Measurements from ENCODE around the gene OSGIN1. TPM values are rescaled to one million over a fixed set of nuclear protein-coding genes. Genes with fewer than 3 reads are reported as not detected.
A peak's percentile ranks its signal among the peaks of the same experiment; 100 is the strongest.

Gene OSGIN1
- total RNA-seq, 2 experiments from 2014 or later = 2.1 to 2.6 TPM

- H3K36me3 ChIP-seq (ENCODE audit: insufficient read depth, low read length) = no peaks in the 10 kb centered on the region
- Mint-ChIP-seq H3K9me3 (no peaks in the 10 kb centered on the region), H3K4me1 (ENCODE audit: low read depth) (peaks cover 4% of the 10 kb centered on the region), H3K27me3 (no peaks in the 10 kb centered on the region), H3K36me3 (ENCODE audit: low read depth) (peaks cover 3% of the 10 kb centered on the region), H3K27ac (no peak overlapping the region), H3K4me3 (no peak overlapping the region)
- no peaks in the 10 kb centered on the region for H3K27me3 ChIP-seq (ENCODE audit: control insufficient read depth in 1 of 2, insufficient read depth in 2 of 2, low read length in 2 of 2)
- ChIA-PET CTCF (no interaction called here), POLR2A (no interaction called here)
- no peaks in the 10 kb centered on the region for H3K9me3 ChIP-seq (ENCODE audit: control insufficient read depth in 1 of 2, insufficient read depth in 1 of 2, low read length in 2 of 2)
- ATAC-seq (ENCODE audit: poor library complexity) = no peak
- no peaks in the 10 kb centered on the region for H3K4me1 ChIP-seq (ENCODE audit: insufficient read depth, low read length)
- DNase-seq = no peak
- TF ChIP-seq, protein P1, sequence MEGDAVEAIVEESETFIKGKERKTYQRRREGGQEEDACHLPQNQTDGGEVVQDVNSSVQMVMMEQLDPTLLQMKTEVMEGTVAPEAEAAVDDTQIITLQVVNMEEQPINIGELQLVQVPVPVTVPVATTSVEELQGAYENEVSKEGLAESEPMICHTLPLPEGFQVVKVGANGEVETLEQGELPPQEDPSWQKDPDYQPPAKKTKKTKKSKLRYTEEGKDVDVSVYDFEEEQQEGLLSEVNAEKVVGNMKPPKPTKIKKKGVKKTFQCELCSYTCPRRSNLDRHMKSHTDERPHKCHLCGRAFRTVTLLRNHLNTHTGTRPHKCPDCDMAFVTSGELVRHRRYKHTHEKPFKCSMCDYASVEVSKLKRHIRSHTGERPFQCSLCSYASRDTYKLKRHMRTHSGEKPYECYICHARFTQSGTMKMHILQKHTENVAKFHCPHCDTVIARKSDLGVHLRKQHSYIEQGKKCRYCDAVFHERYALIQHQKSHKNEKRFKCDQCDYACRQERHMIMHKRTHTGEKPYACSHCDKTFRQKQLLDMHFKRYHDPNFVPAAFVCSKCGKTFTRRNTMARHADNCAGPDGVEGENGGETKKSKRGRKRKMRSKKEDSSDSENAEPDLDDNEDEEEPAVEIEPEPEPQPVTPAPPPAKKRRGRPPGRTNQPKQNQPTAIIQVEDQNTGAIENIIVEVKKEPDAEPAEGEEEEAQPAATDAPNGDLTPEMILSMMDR (IDR thresholded peaks at IDR 0.05) = no peak
- intact Hi-C loops (cut with DNase I, micrococcal nuclease) = no loop called here
- H3K27ac ChIP-seq (ENCODE audit: low read depth in 1 of 2, low read length in 2 of 2) = no peak overlapping the region
- no peak overlapping the region for H3K4me3 ChIP-seq (ENCODE audit: low read length)
Observed at GRCh38 chr16:83937267-83937666, 15.8 kb upstream of the OSGIN1 start.

- Mint-ChIP-seq H3K4me1 (ENCODE audit: low read depth) (peaks cover 4% of the 10 kb centered on the region), H3K27me3 (no peaks in the 10 kb centered on the region), H3K27ac (no peak overlapping the region), H3K36me3 (ENCODE audit: low read depth) (peaks cover 3% of the 10 kb centered on the region), H3K9me3 (no peaks in the 10 kb centered on the region), H3K4me3 (no peak overlapping the region)
- CTCF ChIA-PET = no interaction called here
- TF ChIP-seq, protein P1 (IDR thresholded peaks at IDR 0.05) = no peak
- intact Hi-C loops (cut with DNase I, micrococcal nuclease) = no loop called here
- Histone ChIP-seq H3K27ac (ENCODE audit: low read depth in 1 of 2, low read length in 2 of 2) (no peak overlapping the region), H3K9me3 (ENCODE audit: control insufficient read depth in 1 of 2, insufficient read depth in 1 of 2, low read length in 2 of 2) (no peaks in the 10 kb centered on the region), H3K36me3 (ENCODE audit: insufficient read depth, low read length) (no peaks in the 10 kb centered on the region), H3K4me1 (ENCODE audit: insufficient read depth, low read length) (no peaks in the 10 kb centered on the region), H3K4me3 (ENCODE audit: low read length) (no peak overlapping the region), H3K27me3 (ENCODE audit: control insufficient read depth in 1 of 2, insufficient read depth in 2 of 2, low read length in 2 of 2) (no peaks in the 10 kb centered on the region)
- DNase-seq (no peak), ATAC-seq (ENCODE audit: poor library complexity) (no peak)
- POLR2A ChIA-PET = no interaction called here
Observed at GRCh38 chr16:83937922-83938885, 14.8 kb upstream of the OSGIN1 start.

GRCh38 chr16:83939266-83939855, 13.7 kb upstream of the OSGIN1 start:
- H3K9me3 Mint-ChIP-seq = no peaks in the 10 kb centered on the region
- CTCF ChIA-PET = no interaction called here
- H3K4me1 Mint-ChIP-seq (ENCODE audit: low read depth) = peaks cover 4% of the 10 kb centered on the region
- H3K36me3 ChIP-seq (ENCODE audit: insufficient read depth, low read length) = no peaks in the 10 kb centered on the region
- H3K27ac Mint-ChIP-seq = no peak overlapping the region
- H3K4me3 ChIP-seq (ENCODE audit: low read length) = no peak overlapping the region
- H3K36me3 Mint-ChIP-seq (ENCODE audit: low read depth) = peaks cover 3% of the 10 kb centered on the region
- TF ChIP-seq, protein P1 (IDR thresholded peaks at IDR 0.05) = no peak
- ATAC-seq (ENCODE audit: poor library complexity) (no peak), DNase-seq (peak in 1 of 14 experiments; percentile 22)
- no peak overlapping the region for H3K4me3 Mint-ChIP-seq
- no peaks in the 10 kb centered on the region for H3K4me1 ChIP-seq (ENCODE audit: insufficient read depth, low read length)
- intact Hi-C loops (cut with DNase I, micrococcal nuclease) = no loop called here
- no peaks in the 10 kb centered on the region for H3K27me3 ChIP-seq (ENCODE audit: control insufficient read depth in 1 of 2, insufficient read depth in 2 of 2, low read length in 2 of 2)
- H3K27me3 Mint-ChIP-seq = no peaks in the 10 kb centered on the region
- POLR2A ChIA-PET = no interaction called here
- H3K27ac ChIP-seq (ENCODE audit: low read depth in 1 of 2, low read length in 2 of 2) = no peak overlapping the region
- no peaks in the 10 kb centered on the region for H3K9me3 ChIP-seq (ENCODE audit: control insufficient read depth in 1 of 2, insufficient read depth in 1 of 2, low read length in 2 of 2)
